ENCODE measurements around the gene TAL1.

Gene TAL1

DNA sequence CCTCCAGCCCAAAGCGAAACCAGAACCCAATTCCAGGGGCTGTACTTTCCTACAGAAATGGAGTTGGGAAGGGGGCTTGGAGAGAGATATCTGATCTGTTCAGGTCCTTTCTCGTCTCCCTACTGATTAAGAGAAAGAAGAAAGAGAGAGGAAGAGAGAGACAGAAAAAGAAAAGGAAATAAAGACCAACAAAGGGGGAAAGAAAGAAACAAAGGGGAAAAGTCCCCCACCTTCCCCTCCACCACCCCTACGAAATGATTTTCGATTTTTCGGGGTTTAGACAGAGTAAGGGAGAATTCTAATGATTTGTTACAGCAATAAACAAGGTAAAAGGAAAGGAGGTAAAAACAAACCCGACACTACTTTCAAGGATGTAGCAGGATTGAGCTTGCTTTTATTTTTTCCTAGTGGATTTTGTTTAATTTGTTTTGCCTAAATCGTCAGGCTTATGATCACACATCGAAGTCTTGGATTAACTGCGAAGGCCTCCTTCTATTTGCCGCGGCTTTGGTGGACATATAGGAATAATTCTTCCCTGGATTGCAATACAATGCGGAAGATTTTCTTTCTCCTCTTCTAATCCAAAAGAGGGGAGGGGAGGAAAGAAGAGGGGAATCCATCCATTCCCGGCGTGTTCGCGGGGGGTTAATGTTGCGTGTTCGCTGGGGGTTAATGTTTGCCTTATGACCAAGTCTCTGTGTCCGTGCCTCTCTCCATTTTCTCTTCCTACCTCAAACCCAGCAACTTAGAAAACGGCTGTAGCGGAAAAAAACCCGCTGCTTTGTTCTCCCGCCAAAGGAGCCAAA lies 1.9 kb downstream of the TAL1 start:
- DNase-seq (ENCODE audit: low read depth in 2 of 2), result no peak

DNA sequence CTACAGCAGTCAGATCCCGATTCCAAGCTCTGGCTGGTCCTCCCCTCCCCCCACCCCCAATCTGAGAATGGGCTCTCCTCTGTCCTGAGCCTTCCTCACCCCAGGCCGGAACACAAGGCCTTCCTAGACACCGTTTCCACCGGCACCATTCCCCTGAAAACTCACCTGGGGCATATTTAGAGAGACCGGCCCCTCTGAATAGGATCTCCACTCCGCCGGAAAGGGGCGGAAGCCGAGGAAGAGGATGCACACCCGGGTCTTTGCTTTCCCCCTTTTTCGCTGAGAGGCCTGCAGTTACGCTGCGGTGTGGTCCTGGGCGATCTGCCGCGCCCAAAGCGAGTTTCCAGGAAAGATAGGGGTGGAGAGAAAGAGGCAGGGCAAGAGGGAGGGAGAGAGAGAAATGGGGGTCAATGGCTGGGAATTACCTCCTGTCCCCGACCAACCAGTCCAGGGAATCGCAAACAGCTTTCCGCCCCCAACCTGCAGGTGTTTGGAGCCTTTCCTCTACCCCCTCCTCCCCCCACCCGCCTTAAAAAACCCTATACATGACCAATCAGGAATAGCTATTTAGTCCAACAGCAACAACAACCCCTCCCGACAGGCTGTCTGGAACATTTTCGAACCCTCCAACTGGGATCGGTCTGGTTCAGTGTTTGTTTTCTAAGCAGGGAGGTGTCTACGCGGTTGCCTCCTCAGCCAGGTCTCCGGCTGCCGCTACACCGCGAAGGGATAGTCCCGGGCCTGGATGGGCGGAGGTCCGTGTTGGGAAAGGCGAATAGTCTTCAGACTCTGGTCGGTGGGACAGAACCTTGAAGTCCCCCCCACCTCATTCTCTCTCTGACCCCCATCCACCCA lies 2.8 kb downstream of the TAL1 start:
- DNase-seq (ENCODE audit: low read depth in 2 of 2), result no peak

DNA sequence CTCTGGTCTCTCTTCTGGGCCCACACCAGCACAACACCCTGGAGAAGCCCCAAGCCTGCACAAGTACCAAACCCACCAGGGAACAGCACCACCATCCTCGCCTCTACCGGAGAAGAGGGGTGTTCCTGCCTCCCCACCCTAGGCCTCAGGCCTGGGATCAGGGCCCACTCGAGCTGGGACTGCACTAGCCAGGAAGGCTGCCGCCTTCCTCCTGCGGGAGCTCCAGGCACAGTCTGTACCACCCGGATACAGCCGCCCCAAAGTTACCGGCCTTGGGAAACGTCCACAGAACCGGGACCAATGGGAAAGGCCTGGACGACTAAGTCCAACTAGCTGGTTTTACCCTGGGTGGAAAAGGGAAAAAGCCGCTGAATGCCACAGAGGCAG lies 3.4 kb downstream of the TAL1 start:
- no peak for DNase-seq (ENCODE audit: low read depth in 2 of 2)

DNA sequence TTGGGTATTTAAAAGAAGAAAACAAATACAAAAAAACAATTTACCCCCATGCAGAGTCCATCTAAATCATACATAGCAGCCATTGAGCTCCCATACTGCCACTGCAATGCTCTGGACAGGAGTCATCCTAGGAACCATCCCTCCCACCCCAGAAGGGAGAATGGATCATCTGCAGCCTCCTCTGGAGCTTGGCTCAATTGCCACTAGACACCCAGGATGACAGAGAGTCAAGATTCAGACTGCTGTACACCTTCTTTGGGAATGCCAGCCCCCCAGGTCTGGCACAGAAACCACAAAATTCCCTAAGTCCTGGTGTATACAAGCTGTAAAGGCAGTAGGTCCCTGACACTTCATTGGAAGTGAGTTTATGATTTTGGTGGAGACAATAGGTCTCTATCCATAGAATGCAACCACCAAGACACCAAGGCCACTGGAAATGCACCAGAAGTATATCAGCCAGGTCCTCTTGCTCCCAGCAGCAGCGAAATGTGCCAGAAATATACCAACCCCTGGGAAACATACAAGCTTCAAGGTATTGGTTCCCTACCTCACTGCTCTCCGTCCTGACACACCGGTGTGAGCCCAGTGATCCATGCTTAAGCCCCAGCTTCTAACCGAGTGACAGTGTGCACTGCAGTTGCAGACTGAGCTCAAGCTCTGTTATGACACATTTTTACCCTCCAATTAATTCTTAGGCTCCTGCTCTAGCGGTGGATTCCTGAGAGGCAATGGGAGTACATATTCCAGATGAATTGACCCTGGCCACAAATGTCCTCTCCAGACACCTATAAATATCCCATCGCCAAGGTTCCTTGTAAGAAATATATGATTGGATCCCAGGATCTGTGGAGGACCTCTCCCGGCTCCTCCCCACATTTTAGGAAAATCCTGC lies 4.4 kb downstream of the TAL1 start:
- no peak for DNase-seq (ENCODE audit: low read depth in 2 of 2)

DNA sequence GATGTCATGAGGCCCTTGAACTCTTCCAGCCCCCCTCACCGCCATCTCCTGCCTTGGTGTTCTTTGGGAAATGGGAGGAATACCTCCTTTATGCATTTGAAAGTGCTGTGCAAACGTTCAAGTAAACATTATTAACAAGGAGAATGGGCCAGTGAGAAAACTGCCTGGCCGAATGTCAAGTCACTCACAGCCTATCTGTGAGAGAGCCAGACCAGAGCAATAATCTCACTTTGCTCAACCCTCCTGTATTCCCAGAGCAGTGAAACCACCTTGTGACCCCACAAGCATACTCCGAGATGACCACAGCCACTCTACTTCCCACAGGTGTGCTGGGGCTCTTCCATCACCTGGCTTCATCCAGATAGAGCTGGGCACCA lies 5.2 kb downstream of the TAL1 start:
- no peak for DNase-seq (ENCODE audit: low read depth in 2 of 2)

DNA sequence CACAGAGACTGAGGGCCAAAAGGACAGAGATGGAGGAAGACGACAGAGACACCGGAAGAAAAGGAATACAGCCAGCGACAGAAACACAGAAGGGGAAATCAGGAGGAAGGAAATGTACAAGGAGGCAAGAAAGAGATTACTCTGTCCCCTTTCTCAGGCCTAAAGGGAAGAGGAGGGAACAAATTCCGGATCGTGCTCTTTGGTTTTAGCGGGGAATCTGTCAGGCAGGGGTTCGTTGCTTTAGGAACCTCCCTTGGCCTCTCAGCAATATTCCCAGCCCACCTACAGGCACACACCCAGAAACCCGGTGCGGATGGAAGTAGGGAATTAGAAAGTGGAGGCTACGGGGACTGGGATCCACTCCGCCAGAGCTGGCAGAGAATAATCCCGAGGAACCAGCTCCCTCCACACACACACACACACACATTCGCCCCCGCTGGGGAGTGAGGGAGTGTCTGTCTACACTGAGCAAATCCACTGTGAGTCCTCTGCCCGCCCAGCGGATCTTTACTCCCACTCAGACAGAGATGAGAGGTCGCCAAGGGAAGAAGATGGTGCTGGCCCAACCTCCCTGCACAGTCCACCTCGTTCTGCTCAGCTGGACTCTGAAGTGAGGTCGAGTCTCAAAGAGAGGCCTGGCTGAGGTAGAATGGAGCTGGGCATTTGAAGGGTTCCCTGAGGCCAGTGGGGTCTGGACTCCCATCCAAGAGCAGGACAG lies 5.7 kb downstream of the TAL1 start:
- DNase-seq (ENCODE audit: low read depth in 2 of 2), result no peak

DNA sequence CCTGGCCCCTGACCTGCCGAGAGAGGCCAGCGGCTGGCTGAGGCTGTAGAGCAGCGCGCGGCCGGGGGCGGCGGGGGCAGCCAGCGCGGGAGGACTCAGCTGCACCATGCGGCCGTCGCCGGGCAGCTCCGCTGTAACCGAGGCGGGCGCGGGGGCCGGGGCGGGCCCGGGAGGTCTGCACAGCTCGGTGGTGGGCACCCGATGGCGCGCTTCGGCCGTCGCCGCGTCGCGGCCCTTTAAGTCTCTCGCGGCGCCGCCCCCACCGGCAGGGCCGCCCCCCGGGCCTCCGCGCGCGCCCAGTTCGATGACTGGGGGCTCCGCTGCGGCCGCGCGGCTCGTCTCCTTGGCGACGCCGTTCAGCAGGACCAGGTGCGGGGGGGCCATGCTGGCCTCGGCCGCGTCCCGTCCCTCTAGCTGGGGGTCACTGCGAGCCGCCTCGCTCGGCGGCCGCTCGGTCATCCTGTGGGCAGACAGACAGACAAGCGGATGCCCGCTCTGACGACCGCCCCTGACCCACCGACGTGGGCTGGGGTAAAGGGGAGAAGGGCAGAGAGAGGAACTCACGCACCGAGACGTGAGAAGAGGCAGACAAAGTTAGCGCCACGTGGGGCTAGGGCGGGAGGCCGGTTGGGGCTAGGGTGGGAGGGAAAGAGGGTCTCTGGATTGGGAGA lies 6.5 kb downstream of the TAL1 start:
- DNase-seq (ENCODE audit: low read depth in 2 of 2), result no peak

DNA sequence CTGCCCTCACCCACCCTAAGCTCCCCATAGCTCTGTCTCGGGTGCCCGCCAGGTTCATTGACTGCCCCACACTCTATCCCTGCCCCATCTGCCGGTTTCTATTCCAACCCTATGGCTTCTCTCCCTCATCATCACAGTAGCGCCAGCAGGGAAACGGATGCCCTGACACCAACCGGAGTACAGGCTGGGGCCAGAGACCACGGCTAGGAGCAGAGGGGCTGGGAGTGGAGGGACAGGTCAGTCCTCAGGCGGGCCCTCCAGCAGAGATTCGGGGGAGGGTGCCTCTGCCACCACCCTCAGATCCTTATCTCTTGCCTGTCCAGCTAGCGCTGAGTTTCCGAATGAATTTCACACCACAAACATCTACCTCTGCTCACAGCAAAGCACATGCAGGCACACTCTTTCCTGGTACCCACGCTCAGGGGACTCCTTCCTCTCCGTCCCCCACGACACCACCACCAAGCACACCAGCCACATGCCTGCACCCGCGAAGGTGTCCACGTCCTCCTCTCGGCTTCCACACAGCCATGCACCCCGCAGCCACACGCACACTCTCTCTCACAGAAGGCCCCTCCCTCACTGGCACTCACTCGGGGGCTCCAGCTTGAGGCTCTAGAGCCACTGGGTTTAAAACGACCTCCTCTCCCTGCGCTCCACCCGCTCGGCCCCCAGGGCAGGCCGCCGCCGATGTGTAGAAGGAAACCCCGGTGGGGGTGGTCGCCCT lies 7.2 kb downstream of the TAL1 start:
- no peak for DNase-seq (ENCODE audit: low read depth in 2 of 2)

DNA sequence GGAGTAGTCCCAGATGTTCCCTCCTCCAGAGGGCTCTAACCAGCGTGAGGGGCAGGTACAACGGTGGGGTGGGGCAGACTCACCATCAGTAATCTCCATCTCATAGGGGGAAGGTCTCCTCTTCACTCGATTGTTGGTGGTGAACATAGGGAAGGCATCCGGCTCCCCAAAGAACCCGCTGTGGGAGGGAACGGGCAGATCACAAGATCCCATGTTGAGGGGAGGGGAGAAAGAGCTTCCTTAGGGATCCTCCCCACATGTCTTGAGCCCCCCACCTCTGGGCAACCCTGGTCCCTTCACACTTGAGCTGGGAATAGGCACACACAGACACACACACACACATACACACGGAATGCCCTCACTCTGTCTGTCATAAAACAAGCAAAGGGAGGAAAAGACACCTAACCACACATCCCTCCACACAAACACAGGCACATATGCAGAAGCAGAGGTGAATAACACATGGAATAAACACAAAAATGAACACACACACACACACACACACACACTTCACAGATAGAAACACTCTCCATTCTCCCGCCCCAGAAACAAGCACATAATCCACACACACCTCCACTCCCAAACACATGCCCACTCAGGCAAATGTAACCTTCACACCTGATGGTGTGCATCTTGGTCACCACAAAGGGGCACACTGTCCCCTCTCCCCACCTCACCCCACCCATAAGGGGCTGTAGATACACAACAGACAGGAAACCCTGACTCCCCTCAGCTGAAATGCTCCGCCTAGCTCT lies 7.9 kb downstream of the TAL1 start:
- DNase-seq (ENCODE audit: low read depth in 2 of 2), result no peak

DNA sequence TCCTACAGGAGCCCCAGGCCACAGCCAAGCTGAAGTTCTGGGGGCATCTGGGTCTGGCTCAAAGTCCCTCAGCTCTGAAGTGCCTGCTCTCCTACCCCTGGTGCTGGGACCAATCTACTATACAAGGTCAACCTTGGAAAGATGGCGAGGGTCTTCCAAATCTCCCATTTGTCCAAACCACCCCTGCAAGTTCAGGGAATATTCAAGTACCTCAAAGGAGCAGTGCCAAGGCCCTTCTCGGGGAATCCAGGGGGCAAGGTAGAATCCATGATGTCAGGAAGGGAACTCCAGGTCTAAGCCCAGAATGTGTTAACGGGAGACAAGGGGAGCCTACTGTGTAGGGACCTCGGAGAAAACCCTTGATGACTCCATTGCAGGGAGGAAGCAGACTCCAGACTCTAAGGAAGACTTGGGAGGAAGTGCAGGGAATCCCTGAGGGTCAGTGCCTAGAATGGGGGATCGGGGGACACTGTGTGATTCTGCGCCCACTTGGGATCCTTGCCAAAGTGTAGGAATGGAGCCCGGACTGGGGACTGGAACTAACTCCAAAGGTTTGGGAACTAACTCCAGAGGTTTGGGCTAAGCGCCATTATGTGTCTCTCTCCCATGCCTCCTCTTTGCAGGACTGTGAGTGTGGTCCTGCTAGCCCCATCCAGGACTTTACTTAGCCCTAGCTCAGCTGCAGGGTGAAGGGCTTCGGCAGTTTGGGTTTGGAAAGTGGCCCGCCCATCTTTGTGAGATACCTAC lies 8.7 kb downstream of the TAL1 start:
- DNase-seq (ENCODE audit: low read depth in 2 of 2), result no peak

DNA sequence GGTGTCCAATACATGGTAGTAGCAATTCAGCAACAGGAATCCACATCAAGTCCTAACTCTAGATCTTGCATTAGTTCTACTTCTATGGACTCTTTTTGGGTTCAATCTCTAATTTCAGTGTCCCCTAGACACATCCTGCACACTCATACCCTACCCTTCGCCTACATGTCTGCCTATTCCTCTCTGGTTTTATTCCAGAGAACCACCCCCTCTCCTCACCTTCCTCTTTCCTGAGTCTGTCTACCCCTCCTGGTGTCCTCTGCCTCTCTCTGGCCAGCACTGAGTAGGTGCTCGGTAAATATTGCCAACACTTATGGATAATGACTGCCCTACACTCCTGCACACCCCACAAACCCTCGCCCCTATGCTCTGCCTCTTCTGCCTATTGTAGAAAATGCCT lies 9.5 kb downstream of the TAL1 start:
- no peak for DNase-seq (ENCODE audit: low read depth in 2 of 2)

DNA sequence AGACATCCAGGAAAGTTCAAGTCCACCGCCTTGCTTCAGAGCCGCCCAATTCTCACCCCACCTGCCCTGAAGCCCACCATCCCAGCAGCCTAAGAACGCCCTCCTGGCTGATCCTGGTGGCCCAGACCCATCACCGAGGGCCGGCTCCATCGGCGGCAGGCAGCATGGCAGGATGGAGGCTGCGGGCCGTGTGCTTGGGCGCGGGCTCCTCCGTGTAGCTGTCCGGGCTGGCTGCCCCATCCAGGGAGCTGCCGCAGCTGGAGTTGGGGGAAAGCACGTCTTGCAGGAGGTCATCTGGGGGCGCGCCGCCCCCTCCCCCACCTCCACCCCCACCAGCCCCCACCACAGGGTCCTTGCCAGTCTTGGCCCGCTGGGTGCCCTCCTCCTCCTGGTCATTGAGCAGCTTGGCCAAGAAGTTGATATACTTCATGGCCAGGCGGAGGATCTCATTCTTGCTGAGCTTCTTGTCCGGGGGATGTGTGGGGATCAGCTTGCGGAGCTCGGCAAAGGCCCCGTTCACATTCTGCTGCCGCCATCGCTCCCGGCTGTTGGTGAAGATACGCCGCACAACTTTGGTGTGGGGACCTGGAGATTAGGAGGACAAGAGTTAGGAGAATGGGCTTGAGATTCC lies 12.3 kb downstream of the TAL1 start:
- no peak for DNase-seq (ENCODE audit: low read depth in 2 of 2)

DNA sequence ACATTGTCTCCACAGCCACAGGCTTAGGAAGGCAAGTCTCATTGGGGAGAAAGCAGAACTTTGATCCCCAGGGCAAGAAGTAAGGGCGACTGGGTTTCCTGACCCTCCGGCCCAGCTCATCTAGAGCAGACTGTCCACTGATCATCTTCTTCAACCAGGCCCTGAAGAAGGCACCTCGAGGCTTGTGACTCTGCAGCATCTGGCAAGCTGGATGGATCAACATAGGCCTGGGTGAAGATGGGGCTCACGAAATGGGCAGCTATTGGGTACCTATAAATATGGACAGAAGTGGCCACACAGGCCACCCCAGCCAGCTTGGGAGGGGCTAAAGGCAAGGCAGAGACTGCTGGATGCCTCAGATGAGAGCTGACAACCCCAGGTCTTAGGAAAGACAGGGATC lies 13.0 kb downstream of the TAL1 start:
- no peak for DNase-seq (ENCODE audit: low read depth in 2 of 2)

DNA sequence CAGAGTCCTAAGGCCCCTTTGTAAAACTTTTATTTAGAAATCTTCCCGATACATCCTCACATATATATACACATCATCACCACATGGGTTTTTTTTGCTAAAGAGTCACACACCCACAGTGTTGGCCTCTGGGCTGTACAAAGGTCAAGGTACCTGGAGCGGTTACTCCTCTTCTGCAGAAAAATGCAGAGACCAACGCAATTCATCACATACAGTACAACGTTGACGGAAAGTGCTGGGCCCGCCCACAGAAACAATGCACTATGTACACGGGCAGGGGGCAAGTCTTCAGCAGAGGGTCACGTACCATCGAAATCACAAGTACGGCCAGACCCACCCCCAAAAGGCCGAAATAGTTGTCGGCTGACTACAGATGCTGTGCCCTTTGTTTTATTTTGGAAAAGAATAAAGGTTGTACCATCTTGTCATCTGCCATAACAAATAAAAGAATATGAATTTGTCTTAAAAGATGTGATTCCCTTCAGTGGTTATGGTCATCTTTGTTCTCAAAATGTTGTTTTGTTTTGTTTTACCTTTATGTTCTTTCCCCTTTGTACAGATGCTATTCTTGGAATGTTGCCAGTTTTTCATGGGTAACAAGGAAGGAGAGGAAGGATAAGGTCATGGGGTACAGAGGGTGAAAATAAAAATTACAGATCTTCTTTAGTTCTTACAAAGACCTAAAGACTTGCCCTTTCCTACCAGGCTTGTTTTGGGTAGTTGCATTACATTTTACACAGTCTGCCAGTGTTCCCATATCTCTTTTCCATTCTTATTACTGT lies 15.6 kb downstream of the TAL1 start:
- no peak for DNase-seq (ENCODE audit: low read depth in 2 of 2)

DNA sequence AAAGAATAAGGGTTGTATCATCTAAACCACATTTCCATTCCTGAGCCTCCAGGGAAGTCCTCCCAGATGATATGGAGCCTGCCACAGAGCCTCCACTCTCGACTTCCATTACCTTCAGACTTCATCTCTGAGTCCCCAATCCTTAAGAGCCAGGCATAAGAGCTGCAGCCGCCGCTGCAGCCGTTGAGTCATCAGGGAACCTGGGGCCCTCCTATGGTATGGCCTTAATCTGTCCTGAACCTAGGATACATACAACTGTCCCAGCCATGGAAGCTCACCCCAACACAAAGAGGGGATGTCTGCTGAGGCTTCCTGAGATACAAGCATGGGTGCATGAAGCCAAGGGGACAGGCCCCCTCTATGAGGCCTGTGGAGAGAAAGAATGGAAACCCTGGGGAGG lies 16.3 kb downstream of the TAL1 start:
- DNase-seq (ENCODE audit: low read depth in 2 of 2), result no peak

DNA sequence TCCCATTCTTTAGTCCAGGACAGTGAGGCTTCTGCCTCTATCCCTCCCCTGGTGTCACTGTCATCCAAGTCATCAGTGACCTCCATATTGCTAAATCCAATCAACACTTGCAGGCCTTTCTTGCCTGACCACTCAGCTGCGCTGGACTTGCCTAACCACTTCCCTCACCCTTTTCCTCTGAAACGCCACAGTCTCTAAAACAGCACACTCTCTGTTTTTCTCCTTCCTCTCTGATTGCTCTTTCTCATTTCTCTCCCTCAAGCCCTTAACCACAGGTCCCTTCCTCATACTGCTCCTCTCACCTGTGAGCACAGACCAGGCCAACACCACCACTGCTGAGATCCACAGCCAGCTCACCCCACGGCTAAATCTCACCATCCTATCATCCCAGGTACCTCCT lies 17.5 kb downstream of the TAL1 start:
- DNase-seq (ENCODE audit: low read depth in 2 of 2), result no peak

DNA sequence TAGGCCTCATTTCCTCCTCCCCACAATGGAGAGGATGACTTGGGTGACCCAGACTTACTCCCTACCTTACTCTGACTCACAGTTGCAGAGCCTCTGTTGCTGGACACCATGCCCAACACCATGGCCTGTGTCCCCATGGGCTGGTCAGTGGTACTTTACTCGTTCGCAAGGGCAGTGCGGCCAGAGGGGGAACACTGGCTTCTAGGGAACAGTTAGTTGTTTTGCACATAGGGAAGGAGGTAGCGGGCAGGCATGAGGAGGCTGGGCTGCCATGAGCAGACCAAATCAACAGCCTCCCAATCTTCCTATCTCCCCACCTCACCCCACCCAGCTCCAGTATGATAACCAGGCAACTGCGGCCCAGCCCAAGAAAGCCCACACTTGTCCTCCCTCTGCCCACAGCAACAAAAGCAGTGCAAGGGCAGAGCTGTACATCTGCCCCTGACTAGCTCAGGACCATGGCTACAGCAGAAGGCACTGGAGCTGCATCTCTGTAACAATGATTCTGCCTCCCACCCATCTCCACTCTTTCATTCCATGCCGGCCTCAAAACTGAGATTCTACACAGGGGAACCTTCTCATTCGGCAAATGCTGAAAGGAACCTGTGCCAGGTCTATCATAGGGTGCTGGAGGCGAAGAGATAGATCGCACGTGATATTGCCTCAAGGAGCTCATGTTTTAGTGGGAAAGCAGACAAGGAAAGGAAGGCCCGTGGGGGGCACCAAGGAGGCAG lies 18.6 kb downstream of the TAL1 start:
- DNase-seq (ENCODE audit: low read depth in 2 of 2), result no peak
